ENCODE results near the gene SPINK6.

SPINK6 gene

GRCh38 chr5:148248894-148249293 is 46.1 kb downstream of the SPINK6 start:
- Histone ChIP-seq H2AFZ (no peak overlapping the region), H3K4me1 (no peaks in the 10 kb centered on the region), H3K27me3 (ENCODE audit: control insufficient read depth, insufficient read depth, low read length) (no peaks in the 10 kb centered on the region), H3K27ac (no peak overlapping the region), H3K79me2 (no peaks in the 10 kb centered on the region), H3K9ac (no peak overlapping the region), H3K4me3 (ENCODE audit: low read depth, low read length) (no peak overlapping the region), H3K4me2 (ENCODE audit: low read length) (no peak overlapping the region), H3K9me3 (ENCODE audit: control insufficient read depth, low read length) (no peaks in the 10 kb centered on the region), H3K36me3 (ENCODE audit: control insufficient read depth, insufficient read depth, low read length) (no peaks in the 10 kb centered on the region)
- no peak for TF ChIP-seq CTCF (IDR thresholded peaks at IDR 0.05)

GRCh38 chr5:148255456-148255855 is 52.6 kb downstream of the SPINK6 start:
- Histone ChIP-seq H3K27me3 (ENCODE audit: control insufficient read depth, insufficient read depth, low read length) (no peaks in the 10 kb centered on the region), H3K27ac (no peak overlapping the region), H3K9me3 (ENCODE audit: control insufficient read depth, low read length) (no peaks in the 10 kb centered on the region), H3K9ac (no peak overlapping the region), H3K4me1 (no peaks in the 10 kb centered on the region), H3K79me2 (no peaks in the 10 kb centered on the region), H3K4me3 (ENCODE audit: low read depth, low read length) (no peak overlapping the region), H3K36me3 (ENCODE audit: control insufficient read depth, insufficient read depth, low read length) (no peaks in the 10 kb centered on the region), H3K4me2 (ENCODE audit: low read length) (no peak overlapping the region), H2AFZ (no peak overlapping the region)
- TF ChIP-seq CTCF (IDR thresholded peaks at IDR 0.05): no peak

- H3K27me3 ChIP-seq (ENCODE audit: control insufficient read depth, insufficient read depth, low read length): no peaks in the 10 kb centered on the region
- H3K9me3 ChIP-seq (ENCODE audit: control insufficient read depth, low read length): no peaks in the 10 kb centered on the region
- no peak overlapping the region for H3K9ac ChIP-seq
- no peak overlapping the region for H3K4me3 ChIP-seq (ENCODE audit: low read depth, low read length)
- no peak overlapping the region for H3K4me2 ChIP-seq (ENCODE audit: low read length)
- no peak for TF ChIP-seq CTCF (IDR thresholded peaks at IDR 0.05)
- H3K4me1 ChIP-seq: no peaks in the 10 kb centered on the region
- H3K79me2 ChIP-seq: no peaks in the 10 kb centered on the region
- H2AFZ ChIP-seq: no peak overlapping the region
- H3K36me3 ChIP-seq (ENCODE audit: control insufficient read depth, insufficient read depth, low read length): no peaks in the 10 kb centered on the region
- H3K27ac ChIP-seq: no peak overlapping the region
These were observed 56.4 kb downstream of the SPINK6 start for GRCh38 chr5:148259288-148259687.

GRCh38 chr5:148261221-148261620 is 58.4 kb downstream of the SPINK6 start:
- Histone ChIP-seq H3K4me3 (ENCODE audit: low read depth, low read length) (no peak overlapping the region), H3K9me3 (ENCODE audit: control insufficient read depth, low read length) (no peaks in the 10 kb centered on the region)
- TF ChIP-seq CTCF (IDR thresholded peaks at IDR 0.05): no peak

More at GRCh38 chr5:148261221-148261620, 58.4 kb downstream of the SPINK6 start:
- Histone ChIP-seq H3K4me2 (ENCODE audit: low read length) (no peak overlapping the region), H3K27me3 (ENCODE audit: control insufficient read depth, insufficient read depth, low read length) (no peaks in the 10 kb centered on the region), H3K27ac (no peak overlapping the region), H3K79me2 (no peaks in the 10 kb centered on the region), H3K9ac (no peak overlapping the region), H3K36me3 (ENCODE audit: control insufficient read depth, insufficient read depth, low read length) (no peaks in the 10 kb centered on the region), H3K4me1 (no peaks in the 10 kb centered on the region), H2AFZ (no peak overlapping the region)

Measured in parathyroid adenoma (tissue), 2 donors.